ENCODE results near the gene VSTM4. TPM values are rescaled to one million over a fixed set of nuclear protein-coding genes. Genes with fewer than 3 reads are reported as not detected.

Gene VSTM4
- total RNA-seq, 4 donors from 2014 or later, result 13.4 to 38.2 (median 25.9) TPM

DNA sequence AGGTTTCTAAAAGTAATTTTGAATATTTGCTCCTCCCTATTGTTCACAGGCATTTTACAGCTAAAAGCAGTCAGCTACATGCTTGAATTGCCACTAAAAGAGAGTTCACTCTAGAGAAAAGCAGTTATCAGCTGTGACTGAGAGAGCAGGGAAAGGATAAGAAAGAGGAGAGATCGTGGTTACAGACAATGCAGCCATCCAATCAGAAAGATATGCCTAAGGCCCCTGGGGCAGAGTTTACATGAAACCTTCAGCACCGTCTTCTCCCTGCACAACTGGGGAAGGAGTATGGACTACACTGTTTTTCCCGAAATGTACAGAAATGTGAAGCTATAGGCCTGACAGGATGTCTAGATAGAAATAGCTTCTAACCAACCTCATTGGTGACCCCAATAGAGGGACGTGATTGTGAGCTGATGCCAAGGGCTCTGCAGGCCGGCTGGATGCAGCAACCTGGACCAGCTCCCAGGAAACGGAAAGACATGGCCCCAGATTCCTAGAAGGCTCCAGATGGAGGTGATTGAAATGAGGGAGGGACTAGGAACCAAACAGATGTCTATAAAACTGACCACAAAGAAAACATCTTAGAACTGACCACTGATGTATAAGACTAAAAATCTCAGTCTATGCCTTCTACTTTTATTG is 3.2 kb upstream of the VSTM4 start:
- TF ChIP-seq, protein P1, sequence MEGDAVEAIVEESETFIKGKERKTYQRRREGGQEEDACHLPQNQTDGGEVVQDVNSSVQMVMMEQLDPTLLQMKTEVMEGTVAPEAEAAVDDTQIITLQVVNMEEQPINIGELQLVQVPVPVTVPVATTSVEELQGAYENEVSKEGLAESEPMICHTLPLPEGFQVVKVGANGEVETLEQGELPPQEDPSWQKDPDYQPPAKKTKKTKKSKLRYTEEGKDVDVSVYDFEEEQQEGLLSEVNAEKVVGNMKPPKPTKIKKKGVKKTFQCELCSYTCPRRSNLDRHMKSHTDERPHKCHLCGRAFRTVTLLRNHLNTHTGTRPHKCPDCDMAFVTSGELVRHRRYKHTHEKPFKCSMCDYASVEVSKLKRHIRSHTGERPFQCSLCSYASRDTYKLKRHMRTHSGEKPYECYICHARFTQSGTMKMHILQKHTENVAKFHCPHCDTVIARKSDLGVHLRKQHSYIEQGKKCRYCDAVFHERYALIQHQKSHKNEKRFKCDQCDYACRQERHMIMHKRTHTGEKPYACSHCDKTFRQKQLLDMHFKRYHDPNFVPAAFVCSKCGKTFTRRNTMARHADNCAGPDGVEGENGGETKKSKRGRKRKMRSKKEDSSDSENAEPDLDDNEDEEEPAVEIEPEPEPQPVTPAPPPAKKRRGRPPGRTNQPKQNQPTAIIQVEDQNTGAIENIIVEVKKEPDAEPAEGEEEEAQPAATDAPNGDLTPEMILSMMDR (IDR thresholded peaks at IDR 0.05; ENCODE audit: low read depth), result no peak

DNA sequence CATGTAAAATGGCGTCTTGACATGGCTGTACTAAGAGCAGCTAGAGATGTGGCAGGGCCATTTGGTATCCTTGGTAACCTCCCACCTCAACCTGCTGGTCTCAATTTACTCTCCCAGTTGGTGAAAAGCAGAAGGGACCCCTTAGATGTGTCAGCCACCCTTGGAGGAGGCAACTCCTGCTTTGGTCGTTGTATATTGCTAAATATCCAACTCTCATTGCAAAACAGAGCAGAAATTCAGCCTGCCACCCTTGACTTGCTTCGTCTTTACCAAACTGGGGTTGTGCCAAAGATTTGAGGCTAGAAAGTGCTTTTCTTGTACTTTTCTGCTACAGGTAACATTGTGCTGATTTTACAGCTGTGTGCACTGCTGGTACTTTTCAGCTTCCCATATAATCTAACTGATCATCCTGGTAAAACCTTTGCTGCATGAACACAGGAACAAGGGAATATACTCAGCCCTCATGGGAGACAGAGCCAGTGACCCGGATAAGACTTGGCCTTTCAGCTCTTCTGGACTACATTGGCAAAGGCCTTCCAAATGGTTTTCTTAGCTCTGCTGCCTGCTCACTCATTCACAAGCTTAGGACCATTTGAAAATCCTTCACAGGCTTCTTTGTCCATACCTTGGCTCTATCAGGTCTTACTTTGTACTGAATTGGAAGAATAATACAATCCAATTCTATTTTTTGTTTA is 2.2 kb upstream of the VSTM4 start:
- TF ChIP-seq, protein P1 (IDR thresholded peaks at IDR 0.05; ENCODE audit: low read depth), result no peak

DNA sequence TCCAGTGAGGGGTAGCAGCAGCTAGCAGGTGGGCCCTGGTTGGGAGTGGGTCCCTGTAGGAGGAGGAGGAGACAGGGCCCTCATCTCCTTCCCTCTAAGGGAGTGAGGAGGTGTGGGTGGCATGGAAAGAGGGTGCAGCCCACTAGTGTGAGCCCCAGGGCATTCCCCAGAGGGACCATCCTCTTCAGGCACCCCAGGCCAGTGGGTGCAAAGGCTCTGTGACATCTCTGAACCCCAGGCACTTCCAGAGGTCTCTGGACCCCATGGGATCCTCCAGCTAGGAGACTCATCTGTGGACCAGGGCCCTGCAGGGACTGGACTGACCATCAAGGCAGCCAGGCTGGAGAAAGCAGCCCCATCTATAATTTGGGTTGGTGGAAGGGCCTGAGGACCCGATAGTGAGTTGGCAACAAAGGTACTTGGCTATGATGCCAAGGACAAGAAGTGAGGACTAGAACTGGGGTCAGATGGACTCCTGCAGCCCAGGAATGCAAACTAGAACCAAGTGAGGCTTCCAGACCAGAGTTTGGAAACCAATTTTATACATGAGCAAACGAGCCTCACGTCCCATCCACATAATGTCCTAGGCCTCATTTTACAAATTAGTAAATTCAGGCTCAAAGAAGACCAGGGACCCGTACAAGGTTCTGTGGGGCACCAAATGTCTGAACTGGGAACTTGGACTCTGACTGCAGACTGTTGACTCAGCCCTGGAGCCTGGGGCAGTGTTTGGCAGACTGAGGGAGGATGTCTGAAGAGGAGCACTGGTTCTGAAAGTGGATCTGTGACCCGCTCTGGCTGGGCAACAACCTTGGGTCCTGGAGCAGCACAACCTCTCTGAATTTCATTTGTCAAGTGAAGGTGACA is 1.4 kb upstream of the VSTM4 start:
- TF ChIP-seq, protein P1 (IDR thresholded peaks at IDR 0.05; ENCODE audit: low read depth), result no peak

DNA sequence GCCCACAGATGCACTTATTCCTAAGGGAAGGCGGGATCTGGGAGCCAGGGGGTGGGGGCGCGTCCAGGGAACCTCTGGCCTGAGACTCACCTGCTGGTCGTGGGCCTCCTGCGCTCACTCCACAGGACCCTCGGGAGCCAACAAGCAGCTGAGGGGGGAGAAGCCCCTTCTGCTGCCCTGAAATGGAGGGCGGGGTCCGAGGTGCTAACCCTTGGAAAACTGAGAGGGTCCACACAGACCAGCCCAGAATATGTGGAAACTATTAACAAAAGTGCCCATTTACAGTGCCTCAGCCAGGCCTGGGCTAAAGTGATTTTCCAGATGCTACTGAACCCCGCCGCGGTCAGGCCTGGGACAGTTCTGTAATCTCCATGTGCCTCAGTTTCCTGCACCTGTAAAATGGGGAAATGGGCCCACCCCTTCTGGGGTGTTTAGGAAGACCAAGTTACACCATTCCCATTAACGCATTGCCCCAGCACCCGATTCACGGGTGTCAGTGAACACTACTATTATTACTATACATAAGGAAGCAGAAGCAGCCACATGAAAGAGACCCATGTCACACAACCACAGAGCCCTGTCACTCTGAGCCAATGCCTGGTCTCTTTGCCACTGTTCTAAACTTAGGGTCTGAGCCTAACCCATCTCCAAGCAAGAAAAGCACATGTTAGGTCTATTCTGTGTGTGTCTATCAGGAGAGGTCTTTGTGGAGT is 630 bp upstream of the VSTM4 start:
- TF ChIP-seq, protein P1 (IDR thresholded peaks at IDR 0.05; ENCODE audit: low read depth), result no peak

DNA sequence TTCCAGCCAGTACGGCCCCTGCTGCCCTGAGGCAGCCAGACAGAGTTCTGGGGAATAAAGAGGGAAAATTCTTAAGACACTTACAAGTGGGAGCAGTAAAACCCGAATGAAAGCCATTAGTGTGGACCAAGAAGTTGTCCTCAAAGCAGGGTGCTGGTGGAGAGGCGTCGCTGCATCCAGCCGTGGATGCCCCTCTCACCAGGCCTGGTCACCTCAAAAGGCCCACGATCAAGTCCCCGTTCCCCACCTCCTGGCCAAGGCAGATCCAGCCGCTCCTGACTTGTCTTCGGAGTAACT is 656 bp downstream of the VSTM4 start:
- TF ChIP-seq, protein P1 (IDR thresholded peaks at IDR 0.05; ENCODE audit: low read depth), result no peak

DNA sequence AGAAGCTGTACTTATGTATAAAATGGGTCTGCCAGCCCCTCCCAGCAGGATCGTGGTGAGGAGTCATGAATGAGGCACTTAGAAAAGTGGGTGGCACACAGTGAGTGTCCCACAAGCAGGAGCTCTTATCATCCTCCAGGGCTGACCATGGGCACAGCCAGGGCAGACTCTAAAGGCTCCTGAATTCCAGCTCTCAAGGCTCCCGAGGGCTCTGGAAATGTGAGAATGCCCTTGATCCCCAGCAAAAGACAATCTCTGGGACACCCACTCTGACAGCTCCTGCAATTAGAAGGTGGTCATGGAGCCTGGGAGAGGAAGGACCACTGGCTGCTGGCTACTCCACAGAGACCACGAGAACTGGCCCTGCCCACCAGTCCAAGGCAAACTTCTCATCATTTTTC is 1.6 kb downstream of the VSTM4 start:
- TF ChIP-seq, protein P1 (IDR thresholded peaks at IDR 0.05; ENCODE audit: low read depth), result no peak

Measured in subcutaneous adipose tissue (tissue), 4 donors.